MM.1S (cell line): ENCODE results near the gene GPRC5D.
A peak's percentile ranks its signal among the peaks of the same experiment; 100 is the strongest.

Source experiments
- DNase-seq: peaks from one replicate; pipeline ENCODE4 v3.0.0-alpha.2; 2015
- H2AFZ ChIP-seq: fragments of 300-600 bp; sonication (generic); 2 replicates; pipeline ENCODE4 v1.6.0; 2016; ENCODE audit warnings: antibody characterized with exemption, low read length
- H3F3A ChIP-seq: fragments of 300-600 bp; sonication (generic); 2 replicates; pipeline ENCODE4 v1.6.1; 2016; ENCODE audit warnings: mild to moderate bottlenecking, antibody characterized with exemption, low read length, moderate library complexity, mixed read lengths; ENCODE audit not compliant: insufficient read depth
- H3K27ac ChIP-seq: fragments of 300-600 bp; sonication (generic); 2 replicates; pipeline ENCODE4 v1.5.1; 2016; ENCODE audit warnings: mild to moderate bottlenecking, low read length
- H3K27me3 ChIP-seq: fragments of 300-600 bp; sonication (generic); replicated peaks from 2 replicates; pipeline ENCODE4 v1.6.0; 2016; ENCODE audit warnings: low read length; ENCODE audit not compliant: insufficient read depth
- H3K36me3 ChIP-seq: fragments of 300-600 bp; sonication (generic); replicated peaks from 2 replicates; pipeline ENCODE4 v1.6.1; 2016; ENCODE audit warnings: mild to moderate bottlenecking, low read length, mixed read lengths; ENCODE audit not compliant: insufficient read depth
- H3K4me1 ChIP-seq: fragments of 300-600 bp; sonication (generic); 2 replicates; pipeline ENCODE4 v1.6.1; 2016; ENCODE audit warnings: low read length, mixed read lengths
- H3K4me2 ChIP-seq: fragments of 300-600 bp; sonication (generic); 2 replicates; pipeline ENCODE4 v1.6.0; 2016; ENCODE audit warnings: low read depth, low read length
- H3K4me3 ChIP-seq: fragments of 300-600 bp; sonication (generic); 2 replicates; pipeline ENCODE4 v1.5.1; 2016; ENCODE audit warnings: low read length, mixed read lengths
- H3K79me2 ChIP-seq: fragments of 300-600 bp; sonication (generic); 2 replicates; pipeline ENCODE4 v1.6.1; 2016; ENCODE audit warnings: mixed run types, low read length, mixed read lengths
- H3K9ac ChIP-seq: fragments of 300-600 bp; sonication (generic); 2 replicates; pipeline ENCODE4 v1.6.1; 2016; ENCODE audit warnings: low read length, mixed read lengths
- H3K9me2 ChIP-seq: fragments of 300-600 bp; sonication (generic); replicated peaks from 2 replicates; pipeline ENCODE4 v1.6.1; 2016; ENCODE audit warnings: mild to moderate bottlenecking, low read length, mixed read lengths; ENCODE audit not compliant: insufficient read depth
- H3K9me3 ChIP-seq: fragments of 300-600 bp; sonication (generic); replicated peaks from 2 replicates; pipeline ENCODE4 v1.6.1; 2016; ENCODE audit warnings: mild to moderate bottlenecking, low read length, mixed read lengths; ENCODE audit not compliant: insufficient read depth
- H4K20me1 ChIP-seq: fragments of 300-600 bp; sonication (generic); 2 replicates; pipeline ENCODE4 v1.6.1; 2016; ENCODE audit warnings: mild to moderate bottlenecking, low read length, moderate library complexity, mixed read lengths; ENCODE audit not compliant: insufficient read depth
- EZH2 ChIP-seq: fragments of 300-600 bp; sonication (generic); optimal IDR thresholded peaks from 2 replicates; pipeline ENCODE3; 2017; ENCODE audit warnings: low read depth, mild to moderate bottlenecking, antibody characterized with exemption, low read length, mixed read lengths
- EZH2phosphoT487 ChIP-seq: fragments of 300-600 bp; sonication (generic); IDR thresholded peaks from 2 replicates; pipeline ENCODE4 v1.6.1; 2018; ENCODE audit warnings: antibody characterized with exemption, low read length
- TF ChIP-seq, protein P1 (sequence below): fragments of 300-600 bp; sonication (generic); IDR thresholded peaks from 2 replicates; pipeline ENCODE4 v1.5.1; 2016; ENCODE audit warnings: antibody characterized with exemption, low read length, mixed read lengths

The GPRC5D gene

DNA sequence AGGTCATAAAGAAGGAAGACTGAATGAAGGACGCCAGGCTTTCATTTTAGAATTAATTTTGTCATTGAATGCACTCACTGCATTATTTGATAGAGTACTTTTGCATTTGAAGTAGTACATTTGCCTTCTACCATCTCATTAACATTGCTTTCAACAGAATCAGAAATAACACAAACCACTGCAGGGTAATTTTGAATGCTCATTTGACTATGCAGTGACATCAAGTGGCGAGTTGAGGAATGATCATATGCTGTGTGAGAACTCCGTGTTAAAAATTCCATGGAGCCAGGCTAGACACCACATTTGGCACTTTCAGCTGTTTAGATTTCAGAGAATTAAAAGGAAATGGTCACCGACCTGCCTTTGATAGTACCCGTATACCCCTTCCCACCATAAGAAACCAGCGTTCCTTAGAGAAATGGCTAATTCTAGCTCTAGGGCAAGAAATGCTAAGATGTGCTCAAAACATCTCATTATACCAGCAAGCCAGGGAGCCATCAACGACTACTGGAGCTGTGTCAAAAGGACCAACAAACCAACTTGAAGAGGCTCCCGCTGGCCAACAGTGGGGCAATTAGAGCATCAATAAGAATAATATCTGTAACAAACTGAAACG, 31.6 kb upstream of the GPRC5D start:
- Histone ChIP-seq H3K27me3 (no peaks in the 10 kb centered on the region), H3K9ac (no peak overlapping the region), H3K4me3 (no peak overlapping the region), H4K20me1 (no peaks in the 10 kb centered on the region), H3K79me2 (no peaks in the 10 kb centered on the region), H3F3A (no peaks in the 10 kb centered on the region), H2AFZ (no peak overlapping the region), H3K27ac (no peak overlapping the region), H3K36me3 (peaks cover 5% of the 10 kb centered on the region; the same call in 1 of the 2 replicates), H3K9me2 (no peaks in the 10 kb centered on the region), H3K4me1 (no peaks in the 10 kb centered on the region), H3K4me2 (no peak overlapping the region), H3K9me3 (no peaks in the 10 kb centered on the region)
- no peak for TF ChIP-seq EZH2
- TF ChIP-seq, protein P1, sequence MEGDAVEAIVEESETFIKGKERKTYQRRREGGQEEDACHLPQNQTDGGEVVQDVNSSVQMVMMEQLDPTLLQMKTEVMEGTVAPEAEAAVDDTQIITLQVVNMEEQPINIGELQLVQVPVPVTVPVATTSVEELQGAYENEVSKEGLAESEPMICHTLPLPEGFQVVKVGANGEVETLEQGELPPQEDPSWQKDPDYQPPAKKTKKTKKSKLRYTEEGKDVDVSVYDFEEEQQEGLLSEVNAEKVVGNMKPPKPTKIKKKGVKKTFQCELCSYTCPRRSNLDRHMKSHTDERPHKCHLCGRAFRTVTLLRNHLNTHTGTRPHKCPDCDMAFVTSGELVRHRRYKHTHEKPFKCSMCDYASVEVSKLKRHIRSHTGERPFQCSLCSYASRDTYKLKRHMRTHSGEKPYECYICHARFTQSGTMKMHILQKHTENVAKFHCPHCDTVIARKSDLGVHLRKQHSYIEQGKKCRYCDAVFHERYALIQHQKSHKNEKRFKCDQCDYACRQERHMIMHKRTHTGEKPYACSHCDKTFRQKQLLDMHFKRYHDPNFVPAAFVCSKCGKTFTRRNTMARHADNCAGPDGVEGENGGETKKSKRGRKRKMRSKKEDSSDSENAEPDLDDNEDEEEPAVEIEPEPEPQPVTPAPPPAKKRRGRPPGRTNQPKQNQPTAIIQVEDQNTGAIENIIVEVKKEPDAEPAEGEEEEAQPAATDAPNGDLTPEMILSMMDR = peak; percentile 74
- peak; percentile 38 for DNase-seq

DNA sequence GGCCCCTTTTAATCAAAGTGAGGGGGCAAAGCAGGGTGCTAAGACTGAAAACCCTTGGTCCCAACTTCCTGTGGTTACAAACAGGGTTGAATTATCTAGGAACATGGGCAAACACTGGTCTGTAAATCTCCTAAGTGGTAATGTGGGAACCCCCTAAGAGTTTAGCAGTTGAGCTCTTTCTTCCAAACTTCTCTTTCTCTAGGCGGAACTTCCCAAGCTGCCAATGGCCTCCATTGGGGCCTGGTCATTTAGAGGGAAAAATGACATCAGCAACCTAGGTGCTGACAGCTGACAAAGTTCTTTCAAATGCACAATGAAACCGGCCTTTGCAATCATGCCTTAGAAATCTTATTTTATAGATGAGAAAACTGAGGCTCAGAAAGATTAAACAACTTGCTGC, 30.4 kb upstream of the GPRC5D start:
- Histone ChIP-seq H3K27ac (no peak overlapping the region), H3K9me3 (no peaks in the 10 kb centered on the region), H3K9ac (no peak overlapping the region), H3F3A (no peaks in the 10 kb centered on the region), H3K9me2 (no peaks in the 10 kb centered on the region), H2AFZ (no peak overlapping the region), H3K36me3 (peaks cover 5% of the 10 kb centered on the region; the same call in 1 of the 2 replicates), H3K27me3 (no peaks in the 10 kb centered on the region), H3K4me2 (no peak overlapping the region), H3K79me2 (no peaks in the 10 kb centered on the region), H3K4me1 (no peaks in the 10 kb centered on the region), H4K20me1 (no peaks in the 10 kb centered on the region), H3K4me3 (no peak overlapping the region)
- DNase-seq = no peak
- TF ChIP-seq, protein P1 = no peak
- TF ChIP-seq EZH2phosphoT487 (no peak), EZH2 (no peak)

DNA sequence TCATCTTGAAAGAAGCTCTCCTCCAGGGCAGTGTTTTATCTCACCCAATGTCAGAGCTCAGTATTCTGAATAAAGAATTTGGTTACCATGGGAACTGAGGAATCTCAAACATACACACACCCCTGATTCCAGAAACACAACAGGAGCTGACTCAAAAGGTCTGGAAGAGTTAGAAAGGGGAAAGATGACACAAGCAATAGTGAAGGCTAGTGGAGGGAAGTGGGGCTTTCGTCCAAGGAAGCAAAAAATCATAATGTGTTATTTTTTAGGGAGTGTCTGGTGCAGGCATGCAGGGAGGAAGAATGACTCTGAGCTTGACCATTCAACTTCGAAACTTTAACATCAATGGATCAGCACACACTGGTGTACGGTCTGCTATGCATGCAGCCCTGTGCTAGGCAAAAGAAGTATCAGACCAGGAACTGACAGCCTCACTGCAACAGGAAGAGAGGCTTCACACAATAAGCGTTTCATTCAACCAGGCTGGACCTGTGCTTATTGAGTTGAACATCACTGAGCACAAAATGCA, 27.8 kb upstream of the GPRC5D start:
- H3K27ac ChIP-seq = no peak overlapping the region
- H2AFZ ChIP-seq = no peak overlapping the region
- H3F3A ChIP-seq = no peaks in the 10 kb centered on the region
- no peaks in the 10 kb centered on the region for H3K9me2 ChIP-seq
- no peaks in the 10 kb centered on the region for H3K79me2 ChIP-seq
- DNase-seq = no peak
- H3K36me3 ChIP-seq = no peaks in the 10 kb centered on the region
- no peak for TF ChIP-seq EZH2
- TF ChIP-seq, protein P1 = no peak
- no peak for TF ChIP-seq EZH2phosphoT487
- H4K20me1 ChIP-seq = no peaks in the 10 kb centered on the region
- no peak overlapping the region for H3K4me3 ChIP-seq
- H3K27me3 ChIP-seq = no peaks in the 10 kb centered on the region
- no peak overlapping the region for H3K9ac ChIP-seq
- H3K4me1 ChIP-seq = no peaks in the 10 kb centered on the region
- H3K4me2 ChIP-seq = no peak overlapping the region
- H3K9me3 ChIP-seq = no peaks in the 10 kb centered on the region
